WTC11 (cell line): Measurements from ENCODE around the gene TSR3. TPM values are rescaled to one million over a fixed set of nuclear protein-coding genes. Genes with fewer than 3 reads are reported as not detected.
A peak's percentile ranks its signal among the peaks of the same experiment; 100 is the strongest.

Experiments
- ATAC-seq: fragments of 200-7000 bp; cut with Tn5 transposase; 2 replicates; pipeline ENCODE4 v1.10.0; 2021; ENCODE audit warnings: mild to moderate bottlenecking, moderate library complexity
- CTCF ChIA-PET: fragments of 300-600 bp; sonication (Branson Sonifier 250); formaldehyde crosslinking; loops from one replicate; lab custom pipeline; 2021; ENCODE audit warnings: antibody characterized with exemption; lab: Charles Lee
- POLR2A ChIA-PET: fragments of 350-600 bp; sonication (Branson Sonifier 250); formaldehyde crosslinking; loops from one replicate; lab custom pipeline; 2021; ENCODE audit warnings: antibody characterized with exemption; lab: Charles Lee
- DNase-seq: peaks from one replicate; pipeline ENCODE4 v3.0.0; 2021; ENCODE audit warnings: low spot score
- H3K27ac Mint-ChIP-seq: 2 replicates; pipeline ENCODE4 v1.8.0; 2021; ENCODE audit warnings: mixed read lengths
- H3K27me3 Mint-ChIP-seq: 2 replicates; pipeline ENCODE4 v1.8.0; 2021; ENCODE audit warnings: low read depth, mild to moderate bottlenecking, moderate library complexity, mixed read lengths
- H3K36me3 Mint-ChIP-seq: 2 replicates; pipeline ENCODE4 v1.8.0; 2021; ENCODE audit warnings: mixed read lengths
- H3K4me1 Mint-ChIP-seq: 2 replicates; pipeline ENCODE4 v1.8.0; 2022; ENCODE audit warnings: mixed read lengths
- H3K4me3 Mint-ChIP-seq: 2 replicates; pipeline ENCODE4 v1.8.0; 2021; ENCODE audit warnings: mild to moderate bottlenecking, moderate library complexity, mixed read lengths
- H3K9me3 Mint-ChIP-seq: 2 replicates; pipeline ENCODE4 v1.8.0; 2021; ENCODE audit warnings: mixed read lengths
- AFF4 ChIP-seq: sonication (generic); formaldehyde crosslinking; IDR thresholded peaks from 2 replicates; pipeline ENCODE4 v1.8.1; 2023; ENCODE audit warnings: mild to moderate bottlenecking, missing genetic modification reagents, borderline replicate concordance
- CREB1 ChIP-seq: sonication (generic); formaldehyde crosslinking; IDR thresholded peaks from 2 replicates; pipeline ENCODE4 v1.8.0; 2023; ENCODE audit warnings: mild to moderate bottlenecking, missing genetic modification reagents
- CREM ChIP-seq: sonication (generic); formaldehyde crosslinking; IDR thresholded peaks from 2 replicates; pipeline ENCODE4 v1.8.1; 2022; ENCODE audit warnings: mild to moderate bottlenecking, missing genetic modification reagents, moderate library complexity
- FOXK1 ChIP-seq: sonication (generic); formaldehyde crosslinking; IDR thresholded peaks from 2 replicates; pipeline ENCODE4 v1.8.0; 2022; ENCODE audit warnings: mild to moderate bottlenecking, moderate library complexity, missing genetic modification reagents
- GRHL2 ChIP-seq: fragments of 250-450 bp; sonication (Bioruptor Pico); IDR thresholded peaks from 2 replicates; pipeline ENCODE4 v1.8.0; 2022; ENCODE audit warnings: mild to moderate bottlenecking, moderate library complexity; ENCODE audit not compliant: insufficient replicate concordance, severe bottlenecking
- IRF2 ChIP-seq: sonication (generic); formaldehyde crosslinking; IDR thresholded peaks from 2 replicates; pipeline ENCODE4 v1.8.0; 2022; ENCODE audit warnings: low read depth, missing genetic modification reagents, borderline replicate concordance
- JUN ChIP-seq: sonication (generic); formaldehyde crosslinking; IDR thresholded peaks from 2 replicates; pipeline ENCODE4 v1.8.0; 2023; ENCODE audit warnings: mild to moderate bottlenecking, missing genetic modification reagents
- OVOL2 ChIP-seq: fragments of 250-450 bp; sonication (Bioruptor Pico); IDR thresholded peaks from 2 replicates; pipeline ENCODE4 v1.9.0; 2021; ENCODE audit warnings: mild to moderate bottlenecking, borderline replicate concordance
- SP1 ChIP-seq: sonication (generic); formaldehyde crosslinking; conservative IDR thresholded peaks from 2 replicates; pipeline ENCODE4 v1.8.1; 2022; ENCODE audit warnings: missing genetic modification reagents
- TP53 ChIP-seq: sonication (generic); formaldehyde crosslinking; IDR thresholded peaks from 2 replicates; pipeline ENCODE4 v1.8.1; 2023; ENCODE audit warnings: mild to moderate bottlenecking, missing genetic modification reagents
- ZMAT4 ChIP-seq: fragments of 250-450 bp; sonication (Bioruptor Pico); IDR thresholded peaks from 2 replicates; pipeline ENCODE4 v1.9.0; 2021; ENCODE audit warnings: mild to moderate bottlenecking
- ZNF416 ChIP-seq: fragments of 250-450 bp; sonication (Bioruptor Pico); IDR thresholded peaks from 2 replicates; pipeline ENCODE4 v1.9.0; 2021; ENCODE audit warnings: mild to moderate bottlenecking, inconsistent platforms
- ZNF671 ChIP-seq: fragments of 250-450 bp; sonication (Bioruptor Pico); IDR thresholded peaks from 2 replicates; pipeline ENCODE4 v1.8.0; 2021; ENCODE audit warnings: mild to moderate bottlenecking
- total RNA-seq: library from RNA; stranded (reverse); gene quantifications from 3 replicates; pipeline ENCODE4 v1.2.3, GENCODE V29; 2021
- TF ChIP-seq, protein P1 (sequence below): fragments of 250-450 bp; sonication (Bioruptor Pico); IDR thresholded peaks from 2 replicates; pipeline ENCODE4 v1.9.0; 2021; ENCODE audit warnings: mild to moderate bottlenecking, borderline replicate concordance
- TF ChIP-seq, protein P2 (sequence below): sonication (generic); formaldehyde crosslinking; IDR thresholded peaks from 2 replicates; pipeline ENCODE4 v1.8.0; 2023; ENCODE audit warnings: missing genetic modification reagents
- TF ChIP-seq, protein P3 (sequence below): sonication (generic); formaldehyde crosslinking; conservative IDR thresholded peaks from 2 replicates; pipeline ENCODE4 v1.8.1; 2023; ENCODE audit warnings: mild to moderate bottlenecking, low read depth, missing genetic modification reagents, moderate library complexity
- TF ChIP-seq, protein P4 (sequence below): sonication (generic); formaldehyde crosslinking; IDR thresholded peaks from 2 replicates; pipeline ENCODE4 v1.8.1; 2023; ENCODE audit warnings: mild to moderate bottlenecking, moderate library complexity, missing genetic modification reagents

TSR3 gene
- total RNA-seq, 1 experiment from 2014 or later, result 66.3 TPM

DNA sequence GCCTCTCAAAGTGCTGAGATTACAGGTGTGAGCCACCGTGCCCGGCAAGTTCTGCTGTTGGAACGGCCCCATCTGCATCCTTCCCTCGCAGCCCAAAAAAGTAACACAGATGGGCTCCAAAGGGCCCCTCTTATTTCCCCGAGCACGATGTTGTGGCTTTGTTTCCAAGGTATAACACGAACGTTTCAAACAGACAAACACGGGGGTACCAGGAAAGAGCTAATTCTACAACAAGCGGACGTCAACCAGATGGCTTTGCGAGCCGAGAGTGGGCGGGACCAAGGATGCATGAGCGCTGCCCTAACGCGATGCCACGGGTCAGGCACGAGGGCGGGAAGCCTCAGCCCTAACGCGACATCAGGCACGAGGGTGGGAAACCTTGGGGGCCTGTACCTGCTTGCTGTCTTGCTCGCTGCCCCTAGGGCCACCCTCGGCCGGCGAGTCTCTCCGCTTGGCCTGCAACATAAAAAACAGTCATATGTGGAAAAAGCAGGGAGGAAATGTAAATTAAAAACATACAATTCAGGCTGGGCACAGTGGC, 38.6 kb upstream of the TSR3 start:
- TF ChIP-seq AFF4 (no peak), ZNF416 (CRISPR knock-in tag) (no peak), IRF2 (CRISPR knock-in tag) (no peak), SP1 (CRISPR knock-in tag) (no peak), JUN (CRISPR knock-in tag) (no peak), CREB1 (CRISPR knock-in tag) (no peak), GRHL2 (CRISPR knock-in tag) (no peak), ZNF671 (CRISPR knock-in tag) (no peak), OVOL2 (no peak)
- TF ChIP-seq, protein P1, sequence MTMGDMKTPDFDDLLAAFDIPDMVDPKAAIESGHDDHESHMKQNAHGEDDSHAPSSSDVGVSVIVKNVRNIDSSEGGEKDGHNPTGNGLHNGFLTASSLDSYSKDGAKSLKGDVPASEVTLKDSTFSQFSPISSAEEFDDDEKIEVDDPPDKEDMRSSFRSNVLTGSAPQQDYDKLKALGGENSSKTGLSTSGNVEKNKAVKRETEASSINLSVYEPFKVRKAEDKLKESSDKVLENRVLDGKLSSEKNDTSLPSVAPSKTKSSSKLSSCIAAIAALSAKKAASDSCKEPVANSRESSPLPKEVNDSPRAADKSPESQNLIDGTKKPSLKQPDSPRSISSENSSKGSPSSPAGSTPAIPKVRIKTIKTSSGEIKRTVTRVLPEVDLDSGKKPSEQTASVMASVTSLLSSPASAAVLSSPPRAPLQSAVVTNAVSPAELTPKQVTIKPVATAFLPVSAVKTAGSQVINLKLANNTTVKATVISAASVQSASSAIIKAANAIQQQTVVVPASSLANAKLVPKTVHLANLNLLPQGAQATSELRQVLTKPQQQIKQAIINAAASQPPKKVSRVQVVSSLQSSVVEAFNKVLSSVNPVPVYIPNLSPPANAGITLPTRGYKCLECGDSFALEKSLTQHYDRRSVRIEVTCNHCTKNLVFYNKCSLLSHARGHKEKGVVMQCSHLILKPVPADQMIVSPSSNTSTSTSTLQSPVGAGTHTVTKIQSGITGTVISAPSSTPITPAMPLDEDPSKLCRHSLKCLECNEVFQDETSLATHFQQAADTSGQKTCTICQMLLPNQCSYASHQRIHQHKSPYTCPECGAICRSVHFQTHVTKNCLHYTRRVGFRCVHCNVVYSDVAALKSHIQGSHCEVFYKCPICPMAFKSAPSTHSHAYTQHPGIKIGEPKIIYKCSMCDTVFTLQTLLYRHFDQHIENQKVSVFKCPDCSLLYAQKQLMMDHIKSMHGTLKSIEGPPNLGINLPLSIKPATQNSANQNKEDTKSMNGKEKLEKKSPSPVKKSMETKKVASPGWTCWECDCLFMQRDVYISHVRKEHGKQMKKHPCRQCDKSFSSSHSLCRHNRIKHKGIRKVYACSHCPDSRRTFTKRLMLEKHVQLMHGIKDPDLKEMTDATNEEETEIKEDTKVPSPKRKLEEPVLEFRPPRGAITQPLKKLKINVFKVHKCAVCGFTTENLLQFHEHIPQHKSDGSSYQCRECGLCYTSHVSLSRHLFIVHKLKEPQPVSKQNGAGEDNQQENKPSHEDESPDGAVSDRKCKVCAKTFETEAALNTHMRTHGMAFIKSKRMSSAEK, result no peak
- TF ChIP-seq, protein P2, sequence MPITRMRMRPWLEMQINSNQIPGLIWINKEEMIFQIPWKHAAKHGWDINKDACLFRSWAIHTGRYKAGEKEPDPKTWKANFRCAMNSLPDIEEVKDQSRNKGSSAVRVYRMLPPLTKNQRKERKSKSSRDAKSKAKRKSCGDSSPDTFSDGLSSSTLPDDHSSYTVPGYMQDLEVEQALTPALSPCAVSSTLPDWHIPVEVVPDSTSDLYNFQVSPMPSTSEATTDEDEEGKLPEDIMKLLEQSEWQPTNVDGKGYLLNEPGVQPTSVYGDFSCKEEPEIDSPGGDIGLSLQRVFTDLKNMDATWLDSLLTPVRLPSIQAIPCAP (CRISPR knock-in tag), result no peak
- TF ChIP-seq, protein P3, sequence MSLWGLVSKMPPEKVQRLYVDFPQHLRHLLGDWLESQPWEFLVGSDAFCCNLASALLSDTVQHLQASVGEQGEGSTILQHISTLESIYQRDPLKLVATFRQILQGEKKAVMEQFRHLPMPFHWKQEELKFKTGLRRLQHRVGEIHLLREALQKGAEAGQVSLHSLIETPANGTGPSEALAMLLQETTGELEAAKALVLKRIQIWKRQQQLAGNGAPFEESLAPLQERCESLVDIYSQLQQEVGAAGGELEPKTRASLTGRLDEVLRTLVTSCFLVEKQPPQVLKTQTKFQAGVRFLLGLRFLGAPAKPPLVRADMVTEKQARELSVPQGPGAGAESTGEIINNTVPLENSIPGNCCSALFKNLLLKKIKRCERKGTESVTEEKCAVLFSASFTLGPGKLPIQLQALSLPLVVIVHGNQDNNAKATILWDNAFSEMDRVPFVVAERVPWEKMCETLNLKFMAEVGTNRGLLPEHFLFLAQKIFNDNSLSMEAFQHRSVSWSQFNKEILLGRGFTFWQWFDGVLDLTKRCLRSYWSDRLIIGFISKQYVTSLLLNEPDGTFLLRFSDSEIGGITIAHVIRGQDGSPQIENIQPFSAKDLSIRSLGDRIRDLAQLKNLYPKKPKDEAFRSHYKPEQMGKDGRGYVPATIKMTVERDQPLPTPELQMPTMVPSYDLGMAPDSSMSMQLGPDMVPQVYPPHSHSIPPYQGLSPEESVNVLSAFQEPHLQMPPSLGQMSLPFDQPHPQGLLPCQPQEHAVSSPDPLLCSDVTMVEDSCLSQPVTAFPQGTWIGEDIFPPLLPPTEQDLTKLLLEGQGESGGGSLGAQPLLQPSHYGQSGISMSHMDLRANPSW (CRISPR knock-in tag), result no peak
- TF ChIP-seq, all 79 proteins: peak for 0
- ChIA-PET POLR2A (no interaction called here), CTCF (no interaction called here)
- no peak for ATAC-seq
- no peak for DNase-seq
- Mint-ChIP-seq H3K4me3 (no peak overlapping the region), H3K9me3 (no peaks in the 10 kb centered on the region), H3K27ac (peak overlapping the region; percentile 48; the same call in 1 of the 2 replicates), H3K4me1 (no peaks in the 10 kb centered on the region), H3K27me3 (no peaks in the 10 kb centered on the region), H3K36me3 (no peaks in the 10 kb centered on the region; the same call in 1 of the 2 replicates)

GRCh38 chr16:1389762-1390161, 38.1 kb upstream of the TSR3 start:
- no peak for DNase-seq
- no peaks in the 10 kb centered on the region for H3K4me1 Mint-ChIP-seq
- no peak for ATAC-seq
- no peaks in the 10 kb centered on the region for H3K9me3 Mint-ChIP-seq
- H3K36me3 Mint-ChIP-seq, result no peaks in the 10 kb centered on the region; the same call in 1 of the 2 replicates
- H3K4me3 Mint-ChIP-seq, result no peak overlapping the region
- CTCF ChIA-PET, result no interaction called here
- no peaks in the 10 kb centered on the region for H3K27me3 Mint-ChIP-seq
- POLR2A ChIA-PET, result no interaction called here
- no peak overlapping the region for H3K27ac Mint-ChIP-seq
- TF ChIP-seq TP53 (CRISPR knock-in tag), result no peak
- TF ChIP-seq, protein P1, result no peak
- no peak for TF ChIP-seq CREM (CRISPR knock-in tag)
- TF ChIP-seq ZMAT4 (CRISPR knock-in tag), result no peak
- TF ChIP-seq FOXK1 (CRISPR knock-in tag), result no peak
- TF ChIP-seq, protein P4, sequence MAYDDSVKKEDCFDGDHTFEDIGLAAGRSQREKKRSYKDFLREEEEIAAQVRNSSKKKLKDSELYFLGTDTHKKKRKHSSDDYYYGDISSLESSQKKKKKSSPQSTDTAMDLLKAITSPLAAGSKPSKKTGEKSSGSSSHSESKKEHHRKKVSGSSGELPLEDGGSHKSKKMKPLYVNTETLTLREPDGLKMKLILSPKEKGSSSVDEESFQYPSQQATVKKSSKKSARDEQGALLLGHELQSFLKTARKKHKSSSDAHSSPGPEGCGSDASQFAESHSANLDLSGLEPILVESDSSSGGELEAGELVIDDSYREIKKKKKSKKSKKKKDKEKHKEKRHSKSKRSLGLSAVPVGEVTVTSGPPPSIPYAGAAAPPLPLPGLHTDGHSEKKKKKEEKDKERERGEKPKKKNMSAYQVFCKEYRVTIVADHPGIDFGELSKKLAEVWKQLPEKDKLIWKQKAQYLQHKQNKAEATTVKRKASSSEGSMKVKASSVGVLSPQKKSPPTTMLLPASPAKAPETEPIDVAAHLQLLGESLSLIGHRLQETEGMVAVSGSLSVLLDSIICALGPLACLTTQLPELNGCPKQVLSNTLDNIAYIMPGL, result no peak
